Epithelial cell of proximal tubule (primary cell): ENCODE measurements around the gene SNX32. TPM values are rescaled to one million over a fixed set of nuclear protein-coding genes. Genes with fewer than 3 reads are reported as not detected.

Experiments
- DNase-seq: peaks from one replicate; pipeline ENCODE4 v3.0.0-alpha.2; 2011; ENCODE audit warnings: low read depth
- H3K4me3 ChIP-seq: 2 replicates; pipeline ENCODE4 v1.5.1; 2011; ENCODE audit warnings: low read depth, mild to moderate bottlenecking, low read length
- total RNA-seq: library from RNA; depleted of rRNA; stranded (reverse); fragments of >200 nt; gene quantifications from 2 replicates; pipeline ENCODE4 v1.2.3, GENCODE V29; 2015
- TF ChIP-seq, protein P1 (sequence below): conservative IDR thresholded peaks from 2 replicates; pipeline ENCODE4 v1.5.1; 2012; ENCODE audit warnings: low read depth, mild to moderate bottlenecking, low read length

The SNX32 gene
- total RNA-seq, 1 donor from 2014 or later = 2.1 TPM

DNA sequence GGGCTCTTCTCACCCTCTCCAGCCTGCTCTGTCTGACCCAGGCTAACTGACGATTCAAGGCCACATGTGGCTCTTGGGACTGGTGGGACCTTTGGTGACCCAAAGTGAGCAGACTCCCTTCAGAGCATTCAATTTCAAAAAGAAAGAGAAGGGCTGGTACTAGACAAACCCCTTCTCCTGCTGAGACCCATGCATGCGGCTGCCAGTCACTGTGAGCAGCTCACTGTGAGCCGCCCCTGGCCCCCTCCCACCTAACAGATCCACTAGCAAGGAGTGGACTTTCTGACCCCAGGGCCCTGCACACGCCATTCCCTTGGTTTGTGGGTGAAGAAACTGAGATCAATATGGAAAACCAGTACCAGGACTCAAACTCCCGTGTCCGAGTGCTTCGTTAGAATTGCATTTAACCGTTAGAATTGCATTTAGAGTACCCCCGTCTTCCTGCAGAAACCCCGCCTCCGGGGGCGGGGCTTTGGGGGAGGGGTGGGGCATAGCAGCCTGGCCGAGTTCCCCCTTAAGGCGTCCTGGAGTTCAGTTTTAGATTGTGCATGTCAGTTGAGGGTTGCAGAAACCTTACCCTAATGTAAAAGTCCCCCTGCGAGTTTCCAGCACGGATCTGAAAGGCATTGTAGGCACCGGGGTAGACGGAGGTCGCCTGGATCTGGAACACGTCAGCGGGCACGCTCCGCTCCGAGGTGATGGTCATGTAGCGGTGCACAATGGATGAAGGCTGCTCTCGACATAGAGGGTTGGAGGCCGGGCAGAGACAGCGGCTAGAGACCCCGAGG, 33.7 kb downstream of the SNX32 start:
- no peak overlapping the region for H3K4me3 ChIP-seq
- TF ChIP-seq, protein P1, sequence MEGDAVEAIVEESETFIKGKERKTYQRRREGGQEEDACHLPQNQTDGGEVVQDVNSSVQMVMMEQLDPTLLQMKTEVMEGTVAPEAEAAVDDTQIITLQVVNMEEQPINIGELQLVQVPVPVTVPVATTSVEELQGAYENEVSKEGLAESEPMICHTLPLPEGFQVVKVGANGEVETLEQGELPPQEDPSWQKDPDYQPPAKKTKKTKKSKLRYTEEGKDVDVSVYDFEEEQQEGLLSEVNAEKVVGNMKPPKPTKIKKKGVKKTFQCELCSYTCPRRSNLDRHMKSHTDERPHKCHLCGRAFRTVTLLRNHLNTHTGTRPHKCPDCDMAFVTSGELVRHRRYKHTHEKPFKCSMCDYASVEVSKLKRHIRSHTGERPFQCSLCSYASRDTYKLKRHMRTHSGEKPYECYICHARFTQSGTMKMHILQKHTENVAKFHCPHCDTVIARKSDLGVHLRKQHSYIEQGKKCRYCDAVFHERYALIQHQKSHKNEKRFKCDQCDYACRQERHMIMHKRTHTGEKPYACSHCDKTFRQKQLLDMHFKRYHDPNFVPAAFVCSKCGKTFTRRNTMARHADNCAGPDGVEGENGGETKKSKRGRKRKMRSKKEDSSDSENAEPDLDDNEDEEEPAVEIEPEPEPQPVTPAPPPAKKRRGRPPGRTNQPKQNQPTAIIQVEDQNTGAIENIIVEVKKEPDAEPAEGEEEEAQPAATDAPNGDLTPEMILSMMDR = no peak
- no peak for DNase-seq

DNA sequence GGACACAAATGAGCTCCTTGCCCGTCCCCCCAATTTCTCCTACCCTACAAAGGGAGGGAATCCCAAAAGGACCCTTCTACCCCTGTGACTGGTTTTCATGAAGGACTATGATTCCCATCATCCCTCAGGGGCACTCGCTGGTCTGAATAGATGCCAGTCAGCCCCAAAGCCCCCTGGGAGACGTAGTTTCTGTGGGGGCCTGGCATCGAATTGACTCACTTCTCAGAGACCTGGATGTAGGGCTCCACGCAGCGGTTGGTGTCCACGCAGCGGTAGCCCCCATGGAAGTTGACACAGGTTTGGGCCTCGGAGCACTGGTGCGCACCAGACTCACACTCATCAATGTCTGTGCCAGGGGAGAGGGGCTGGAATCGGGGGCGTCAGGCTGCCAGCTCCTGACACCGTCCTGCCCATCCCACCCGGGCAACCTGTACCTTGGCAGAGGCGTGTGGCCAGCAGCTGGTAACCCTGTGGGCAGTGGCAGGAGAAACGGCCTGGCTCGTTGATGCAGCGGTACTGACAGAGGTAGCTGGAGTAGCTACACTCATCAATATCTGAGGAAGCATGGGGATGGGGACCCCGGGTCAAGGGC, 34.4 kb downstream of the SNX32 start:
- no peak for DNase-seq
- TF ChIP-seq, protein P1 = no peak
- no peak overlapping the region for H3K4me3 ChIP-seq

DNA sequence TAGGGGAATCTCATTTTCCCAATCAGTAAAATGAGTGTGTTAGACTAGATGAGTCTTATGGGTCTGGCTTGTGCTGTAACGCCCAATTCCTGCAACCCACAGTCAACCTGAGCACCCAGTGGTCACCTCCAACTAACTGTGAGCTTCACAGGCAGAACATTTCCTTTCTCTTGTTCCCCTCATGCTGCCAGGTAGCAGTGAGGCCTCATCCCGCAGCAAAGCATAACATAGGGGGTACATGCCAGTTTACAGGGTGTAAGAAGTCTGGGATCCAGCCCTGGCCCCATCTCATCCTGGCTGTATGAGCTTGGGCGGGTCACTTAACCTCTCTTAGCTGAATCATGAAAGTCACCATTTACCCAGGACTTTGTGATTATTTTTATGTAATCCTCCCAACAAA, 35.1 kb downstream of the SNX32 start:
- H3K4me3 ChIP-seq = no peak overlapping the region
- no peak for DNase-seq
- TF ChIP-seq, protein P1 = no peak

DNA sequence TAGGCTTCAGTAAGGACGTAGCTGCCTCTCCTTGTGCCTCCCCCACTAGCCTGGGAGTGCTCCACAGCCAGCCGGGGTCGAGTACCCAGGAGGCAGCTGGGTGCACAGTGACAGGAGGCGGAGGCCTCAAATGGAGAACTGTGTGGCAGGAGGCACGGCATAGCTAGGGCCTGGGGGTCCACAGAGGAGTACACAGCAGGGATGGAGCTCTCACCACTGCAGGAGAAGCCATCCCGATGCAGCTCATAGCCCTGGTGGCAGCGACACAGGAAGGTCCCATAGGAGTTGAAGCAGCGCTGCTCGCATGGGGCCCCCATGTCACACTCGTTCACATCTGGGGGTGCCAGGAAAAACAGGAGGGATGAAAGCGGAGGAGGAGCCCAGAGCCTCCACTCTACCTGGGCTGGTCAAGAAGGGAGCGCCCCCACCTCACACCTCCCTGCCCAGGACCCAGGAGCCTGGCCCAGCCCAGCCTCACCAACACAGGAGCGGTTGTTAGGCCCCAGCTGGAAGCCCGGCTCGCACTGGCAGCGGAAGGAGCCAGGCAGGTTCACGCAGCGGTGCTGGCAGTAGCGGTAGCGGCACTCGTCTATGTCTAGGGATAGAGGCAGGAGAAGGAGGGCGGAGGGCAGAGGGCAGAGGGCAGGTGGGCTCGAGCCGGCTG, 36.0 kb downstream of the SNX32 start:
- TF ChIP-seq, protein P1 = no peak
- no peak overlapping the region for H3K4me3 ChIP-seq
- no peak for DNase-seq

DNA sequence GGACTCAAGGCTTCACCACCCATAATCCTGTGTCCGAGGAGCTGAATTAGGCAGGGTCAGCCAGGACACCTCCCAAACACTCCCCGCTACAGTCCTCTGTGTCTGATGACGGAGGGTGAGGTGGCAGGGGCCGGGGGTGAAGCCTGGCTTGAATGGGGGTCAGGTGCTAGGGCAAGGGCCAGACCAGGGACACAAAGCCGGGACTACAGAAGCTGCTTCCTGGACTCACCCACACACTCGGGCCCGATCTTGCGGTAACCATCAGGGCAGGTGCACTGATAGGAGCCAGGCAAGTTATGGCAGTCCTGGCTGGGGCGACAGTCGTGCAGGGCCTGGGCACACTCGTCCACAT, 36.5 kb downstream of the SNX32 start:
- no peak overlapping the region for H3K4me3 ChIP-seq
- DNase-seq = no peak
- TF ChIP-seq, protein P1 = no peak

DNA sequence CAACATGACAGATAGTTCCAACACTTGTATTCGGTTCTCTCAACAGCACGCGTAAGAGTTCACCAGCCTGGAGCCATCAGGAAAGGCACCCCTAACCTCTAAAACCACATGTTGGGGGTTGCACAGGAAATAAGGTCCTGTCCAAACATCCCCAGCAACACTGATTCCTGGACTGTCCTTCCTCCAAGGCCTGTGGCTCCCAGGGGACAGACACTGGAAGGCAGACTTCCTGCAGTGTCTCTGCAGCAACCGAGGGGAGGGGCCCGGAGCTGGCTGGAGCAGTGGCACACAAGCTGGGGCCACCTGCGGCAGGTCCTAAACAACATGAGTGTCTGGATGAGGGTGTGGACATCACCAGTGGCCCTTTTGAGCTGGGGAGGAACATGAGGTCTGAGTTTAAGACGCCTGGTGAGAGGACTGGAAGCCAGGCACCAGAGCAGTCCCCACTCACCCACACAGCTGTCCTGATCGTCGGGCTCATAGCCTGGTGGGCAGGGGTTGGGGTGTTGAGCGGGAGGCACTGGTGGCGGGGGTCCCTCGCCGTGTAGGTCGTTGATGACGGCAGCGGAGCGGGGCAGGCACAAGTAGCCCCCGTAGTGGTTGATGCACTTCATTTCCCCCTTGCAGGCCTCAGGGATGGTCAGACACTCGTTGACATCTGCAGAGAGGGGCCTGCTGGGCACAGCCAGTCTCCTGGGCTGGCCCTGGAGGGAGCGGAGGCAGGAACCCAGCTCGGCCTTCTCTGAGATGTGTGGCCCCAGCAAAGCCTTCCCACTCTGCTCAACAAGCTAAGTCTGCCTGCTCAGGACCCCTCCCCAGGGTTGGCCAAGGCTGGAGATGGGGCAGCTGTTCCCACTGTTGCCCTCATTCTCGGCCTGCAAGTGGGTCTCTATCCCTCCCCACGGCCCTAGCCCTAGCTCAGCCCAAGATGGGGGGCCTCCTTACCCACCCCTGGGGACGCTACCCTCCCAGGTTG, 37.2 kb downstream of the SNX32 start:
- no peak for DNase-seq
- H3K4me3 ChIP-seq = no peak overlapping the region
- TF ChIP-seq, protein P1 = no peak
